ENCODE measurements around the gene CHSY3.

Gene CHSY3

GRCh38 chr5:129915415-129915814 is 11.2 kb downstream of the CHSY3 start:
- H3K9ac ChIP-seq (ENCODE audit: insufficient read length, low read depth), result no peak overlapping the region
- no peaks in the 10 kb centered on the region for H3K36me3 ChIP-seq (ENCODE audit: insufficient read depth, insufficient read length, low read length)
- no peaks in the 10 kb centered on the region for H3K27me3 ChIP-seq (ENCODE audit: insufficient read depth, insufficient read length)
- no peak overlapping the region for H3K4me3 ChIP-seq (ENCODE audit: insufficient read length, low read depth)
- H3K9me3 ChIP-seq (ENCODE audit: insufficient read depth, low read length), result no peaks in the 10 kb centered on the region
- TF ChIP-seq YY1 (IDR thresholded peaks at IDR 0.05; ENCODE audit: insufficient read depth, insufficient read length), result no peak
- TF ChIP-seq ZNF274 (IDR thresholded peaks at IDR 0.05; ENCODE audit: low read depth, low read length), result no peak
- no peak for TF ChIP-seq SUZ12 (IDR thresholded peaks at IDR 0.05; ENCODE audit: extremely low read depth, insufficient read depth, insufficient read length)
- H3K4me1 ChIP-seq (ENCODE audit: insufficient read depth, insufficient read length), result no peaks in the 10 kb centered on the region
- DNase-seq (ENCODE audit: low read depth, low spot score), result no peak

- no peaks in the 10 kb centered on the region for H3K4me1 ChIP-seq (ENCODE audit: insufficient read depth, insufficient read length)
- no peaks in the 10 kb centered on the region for H3K27me3 ChIP-seq (ENCODE audit: insufficient read depth, insufficient read length)
- TF ChIP-seq ZNF274 (IDR thresholded peaks at IDR 0.05; ENCODE audit: low read depth, low read length) (no peak), SUZ12 (IDR thresholded peaks at IDR 0.05; ENCODE audit: extremely low read depth, insufficient read depth, insufficient read length) (no peak), YY1 (IDR thresholded peaks at IDR 0.05; ENCODE audit: insufficient read depth, insufficient read length) (no peak)
- no peaks in the 10 kb centered on the region for H3K9me3 ChIP-seq (ENCODE audit: insufficient read depth, low read length)
- DNase-seq (ENCODE audit: low read depth, low spot score), result no peak
- no peak overlapping the region for H3K4me3 ChIP-seq (ENCODE audit: insufficient read length, low read depth)
- H3K36me3 ChIP-seq (ENCODE audit: insufficient read depth, insufficient read length, low read length), result no peaks in the 10 kb centered on the region
- H3K9ac ChIP-seq (ENCODE audit: insufficient read length, low read depth), result no peak overlapping the region
These were observed 13.0 kb downstream of the CHSY3 start for GRCh38 chr5:129917224-129917623.

- Histone ChIP-seq H3K4me1 (ENCODE audit: insufficient read depth, insufficient read length) (no peaks in the 10 kb centered on the region), H3K9me3 (ENCODE audit: insufficient read depth, low read length) (no peaks in the 10 kb centered on the region), H3K4me3 (ENCODE audit: insufficient read length, low read depth) (no peak overlapping the region), H3K9ac (ENCODE audit: insufficient read length, low read depth) (no peak overlapping the region), H3K36me3 (ENCODE audit: insufficient read depth, insufficient read length, low read length) (no peaks in the 10 kb centered on the region), H3K27me3 (ENCODE audit: insufficient read depth, insufficient read length) (no peaks in the 10 kb centered on the region)
- TF ChIP-seq YY1 (IDR thresholded peaks at IDR 0.05; ENCODE audit: insufficient read depth, insufficient read length), result no peak
- TF ChIP-seq SUZ12 (IDR thresholded peaks at IDR 0.05; ENCODE audit: extremely low read depth, insufficient read depth, insufficient read length), result no peak
- no peak for TF ChIP-seq ZNF274 (IDR thresholded peaks at IDR 0.05; ENCODE audit: low read depth, low read length)
- DNase-seq (ENCODE audit: low read depth, low spot score), result no peak
These were observed 16.9 kb downstream of the CHSY3 start for GRCh38 chr5:129921204-129921603.

- TF ChIP-seq ZNF274 (IDR thresholded peaks at IDR 0.05; ENCODE audit: low read depth, low read length) (no peak), YY1 (IDR thresholded peaks at IDR 0.05; ENCODE audit: insufficient read depth, insufficient read length) (no peak), SUZ12 (IDR thresholded peaks at IDR 0.05; ENCODE audit: extremely low read depth, insufficient read depth, insufficient read length) (no peak)
- Histone ChIP-seq H3K9ac (ENCODE audit: insufficient read length, low read depth) (no peak overlapping the region), H3K36me3 (ENCODE audit: insufficient read depth, insufficient read length, low read length) (no peaks in the 10 kb centered on the region), H3K9me3 (ENCODE audit: insufficient read depth, low read length) (no peaks in the 10 kb centered on the region), H3K4me1 (ENCODE audit: insufficient read depth, insufficient read length) (no peaks in the 10 kb centered on the region), H3K27me3 (ENCODE audit: insufficient read depth, insufficient read length) (no peaks in the 10 kb centered on the region), H3K4me3 (ENCODE audit: insufficient read length, low read depth) (no peak overlapping the region)
- no peak for DNase-seq (ENCODE audit: low read depth, low spot score)
These were observed 26.0 kb downstream of the CHSY3 start for GRCh38 chr5:129930221-129930620.

- Histone ChIP-seq H3K9me3 (ENCODE audit: insufficient read depth, low read length) (peaks cover 6% of the 10 kb centered on the region; the same call in 1 of the 2 replicates), H3K36me3 (ENCODE audit: insufficient read depth, insufficient read length, low read length) (no peaks in the 10 kb centered on the region), H3K4me3 (ENCODE audit: insufficient read length, low read depth) (no peak overlapping the region), H3K4me1 (ENCODE audit: insufficient read depth, insufficient read length) (no peaks in the 10 kb centered on the region), H3K27me3 (ENCODE audit: insufficient read depth, insufficient read length) (no peaks in the 10 kb centered on the region), H3K9ac (ENCODE audit: insufficient read length, low read depth) (no peak overlapping the region)
- no peak for DNase-seq (ENCODE audit: low read depth, low spot score)
- TF ChIP-seq YY1 (IDR thresholded peaks at IDR 0.05; ENCODE audit: insufficient read depth, insufficient read length), result no peak
- no peak for TF ChIP-seq ZNF274 (IDR thresholded peaks at IDR 0.05; ENCODE audit: low read depth, low read length)
- TF ChIP-seq SUZ12 (IDR thresholded peaks at IDR 0.05; ENCODE audit: extremely low read depth, insufficient read depth, insufficient read length), result no peak
These were observed 31.4 kb downstream of the CHSY3 start for GRCh38 chr5:129935626-129936025.

- peaks cover 6% of the 10 kb centered on the region; the same call in 1 of the 2 replicates for H3K9me3 ChIP-seq (ENCODE audit: insufficient read depth, low read length)
- TF ChIP-seq SUZ12 (IDR thresholded peaks at IDR 0.05; ENCODE audit: extremely low read depth, insufficient read depth, insufficient read length) (no peak), YY1 (IDR thresholded peaks at IDR 0.05; ENCODE audit: insufficient read depth, insufficient read length) (no peak), ZNF274 (IDR thresholded peaks at IDR 0.05; ENCODE audit: low read depth, low read length) (no peak)
- H3K36me3 ChIP-seq (ENCODE audit: insufficient read depth, insufficient read length, low read length), result no peaks in the 10 kb centered on the region
- no peaks in the 10 kb centered on the region for H3K27me3 ChIP-seq (ENCODE audit: insufficient read depth, insufficient read length)
- no peak overlapping the region for H3K4me3 ChIP-seq (ENCODE audit: insufficient read length, low read depth)
- DNase-seq (ENCODE audit: low read depth, low spot score), result no peak
- no peak overlapping the region for H3K9ac ChIP-seq (ENCODE audit: insufficient read length, low read depth)
- H3K4me1 ChIP-seq (ENCODE audit: insufficient read depth, insufficient read length), result no peaks in the 10 kb centered on the region
These were observed 33.8 kb downstream of the CHSY3 start for GRCh38 chr5:129938077-129938476.

- Histone ChIP-seq H3K4me1 (ENCODE audit: insufficient read depth, insufficient read length) (no peaks in the 10 kb centered on the region), H3K27me3 (ENCODE audit: insufficient read depth, insufficient read length) (no peaks in the 10 kb centered on the region), H3K4me3 (ENCODE audit: insufficient read length, low read depth) (no peak overlapping the region), H3K9me3 (ENCODE audit: insufficient read depth, low read length) (no peaks in the 10 kb centered on the region), H3K9ac (ENCODE audit: insufficient read length, low read depth) (no peak overlapping the region), H3K36me3 (ENCODE audit: insufficient read depth, insufficient read length, low read length) (no peaks in the 10 kb centered on the region)
- no peak for TF ChIP-seq YY1 (IDR thresholded peaks at IDR 0.05; ENCODE audit: insufficient read depth, insufficient read length)
- no peak for TF ChIP-seq ZNF274 (IDR thresholded peaks at IDR 0.05; ENCODE audit: low read depth, low read length)
- TF ChIP-seq SUZ12 (IDR thresholded peaks at IDR 0.05; ENCODE audit: extremely low read depth, insufficient read depth, insufficient read length), result no peak
- DNase-seq (ENCODE audit: low read depth, low spot score), result no peak
These were observed 39.7 kb downstream of the CHSY3 start for GRCh38 chr5:129943936-129944335.

All from NT2/D1 (cell line).